ENCODE measurements around the gene CR1L.
"Not testable (repeated sequence)": the region's sequence is repeated elsewhere in the genome, so short reads cannot be mapped to it uniquely, and the experiment has no call there.

The CR1L gene

GRCh38 chr1:207644852-207645634 lies at the start of gene CR1L:
TSS of gene CR1L (plus strand) at chr1:207645133. CDS start at chr1:207645234, 101 bp downstream.
- H3K4me3 ChIP-seq (ENCODE audit: low read depth, low read length) = peak within 1 kb of the TSS; percentile 48

- H3K4me3 ChIP-seq (ENCODE audit: low read depth, low read length) = no peak overlapping the region
Observed at GRCh38 chr1:207603777-207604176, 41.2 kb upstream of the CR1L start.

- H3K4me3 ChIP-seq (ENCODE audit: low read depth, low read length) = no peak overlapping the region
Observed at GRCh38 chr1:207605444-207606361, 39.2 kb upstream of the CR1L start.

GRCh38 chr1:207606362-207606755 lies 38.6 kb upstream of the CR1L start:
- H3K4me3 ChIP-seq (ENCODE audit: low read depth, low read length) = no peak overlapping the region

GRCh38 chr1:207612762-207613161 lies 32.2 kb upstream of the CR1L start:
- H3K4me3 ChIP-seq (ENCODE audit: low read depth, low read length) = no peak overlapping the region

GRCh38 chr1:207619871-207620542 lies 24.9 kb upstream of the CR1L start:
- no peak overlapping the region for H3K4me3 ChIP-seq (ENCODE audit: low read depth, low read length)

- H3K4me3 ChIP-seq (ENCODE audit: low read depth, low read length) = no peak overlapping the region
Observed at GRCh38 chr1:207620543-207620893, 24.4 kb upstream of the CR1L start.

- H3K4me3 ChIP-seq (ENCODE audit: low read depth, low read length) = not testable (repeated sequence)
Observed at GRCh38 chr1:207625504-207626071, 19.3 kb upstream of the CR1L start.

- H3K4me3 ChIP-seq (ENCODE audit: low read depth, low read length) = no peak overlapping the region
Observed at GRCh38 chr1:207626972-207627337, 18.0 kb upstream of the CR1L start.

GRCh38 chr1:207627496-207627895 lies 17.4 kb upstream of the CR1L start:
- H3K4me3 ChIP-seq (ENCODE audit: low read depth, low read length) = no peak overlapping the region

GRCh38 chr1:207628776-207629175 lies 16.2 kb upstream of the CR1L start:
- no peak overlapping the region for H3K4me3 ChIP-seq (ENCODE audit: low read depth, low read length)

GRCh38 chr1:207631137-207631536 lies 13.8 kb upstream of the CR1L start:
- no peak overlapping the region for H3K4me3 ChIP-seq (ENCODE audit: low read depth, low read length)

- no peak overlapping the region for H3K4me3 ChIP-seq (ENCODE audit: low read depth, low read length)
Observed at GRCh38 chr1:207633226-207633625, 11.7 kb upstream of the CR1L start.

GRCh38 chr1:207633699-207634289 lies 11.1 kb upstream of the CR1L start:
- H3K4me3 ChIP-seq (ENCODE audit: low read depth, low read length) = not testable (repeated sequence)

- not testable (repeated sequence) for H3K4me3 ChIP-seq (ENCODE audit: low read depth, low read length)
Observed at GRCh38 chr1:207634293-207634692, 10.6 kb upstream of the CR1L start.

- H3K4me3 ChIP-seq (ENCODE audit: low read depth, low read length) = not testable (repeated sequence)
Observed at GRCh38 chr1:207635569-207636186, 9.3 kb upstream of the CR1L start.

GRCh38 chr1:207638487-207639145 lies 6.3 kb upstream of the CR1L start:
- H3K4me3 ChIP-seq (ENCODE audit: low read depth, low read length) = not testable (repeated sequence)

- not testable (repeated sequence) for H3K4me3 ChIP-seq (ENCODE audit: low read depth, low read length)
Observed at GRCh38 chr1:207639362-207639761, 5.6 kb upstream of the CR1L start.

GRCh38 chr1:207644166-207644851 lies 624 bp upstream of the CR1L start:
- no peak overlapping the region for H3K4me3 ChIP-seq (ENCODE audit: low read depth, low read length)

Measured in iPS-11a (cell line).